ENCODE results near the gene RHOF. TPM values are rescaled to one million over a fixed set of nuclear protein-coding genes. Genes with fewer than 3 reads are reported as not detected.

RHOF gene
- total and polyA plus RNA-seq, 8 donors, result 2.8 to 12.6 (median 4.9) TPM

- Histone ChIP-seq H3K9me3 (no peaks in the 10 kb centered on the region), H3K27me3 (no peaks in the 10 kb centered on the region), H3K27ac (no peak overlapping the region), H3K4me3 (no peak overlapping the region), H3K4me1 (peaks cover 0 to 5% (median 0%) of the 10 kb centered on the region in 3 donors), H3K36me3 (no peaks in the 10 kb centered on the region)
- TF ChIP-seq, protein P1, sequence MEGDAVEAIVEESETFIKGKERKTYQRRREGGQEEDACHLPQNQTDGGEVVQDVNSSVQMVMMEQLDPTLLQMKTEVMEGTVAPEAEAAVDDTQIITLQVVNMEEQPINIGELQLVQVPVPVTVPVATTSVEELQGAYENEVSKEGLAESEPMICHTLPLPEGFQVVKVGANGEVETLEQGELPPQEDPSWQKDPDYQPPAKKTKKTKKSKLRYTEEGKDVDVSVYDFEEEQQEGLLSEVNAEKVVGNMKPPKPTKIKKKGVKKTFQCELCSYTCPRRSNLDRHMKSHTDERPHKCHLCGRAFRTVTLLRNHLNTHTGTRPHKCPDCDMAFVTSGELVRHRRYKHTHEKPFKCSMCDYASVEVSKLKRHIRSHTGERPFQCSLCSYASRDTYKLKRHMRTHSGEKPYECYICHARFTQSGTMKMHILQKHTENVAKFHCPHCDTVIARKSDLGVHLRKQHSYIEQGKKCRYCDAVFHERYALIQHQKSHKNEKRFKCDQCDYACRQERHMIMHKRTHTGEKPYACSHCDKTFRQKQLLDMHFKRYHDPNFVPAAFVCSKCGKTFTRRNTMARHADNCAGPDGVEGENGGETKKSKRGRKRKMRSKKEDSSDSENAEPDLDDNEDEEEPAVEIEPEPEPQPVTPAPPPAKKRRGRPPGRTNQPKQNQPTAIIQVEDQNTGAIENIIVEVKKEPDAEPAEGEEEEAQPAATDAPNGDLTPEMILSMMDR (IDR thresholded peaks at IDR 0.05), result no peak
- DNase-seq (no peak), ATAC-seq (no peak), FAIRE-seq (no peak)
- WGBS, 2 donors, result 89 to 93% methylated on average over 3 of the region's 3 CpGs
- intact Hi-C loops (cut with DNase I), result no loop called here
These were observed 37.9 kb downstream of the RHOF start for GRCh38 chr12:121755591-121755990.

- Histone ChIP-seq H3K9me3 (no peaks in the 10 kb centered on the region), H3K4me1 (peaks cover 0 to 5% (median 0%) of the 10 kb centered on the region in 3 donors), H3K27me3 (no peaks in the 10 kb centered on the region), H3K27ac (no peak overlapping the region), H3K4me3 (no peak overlapping the region), H3K36me3 (no peaks in the 10 kb centered on the region)
- FAIRE-seq (no peak), ATAC-seq (no peak), DNase-seq (no peak)
- 79 to 80% methylated on average over 11 of the region's 11 CpGs for WGBS, 2 donors
- intact Hi-C loops (cut with DNase I), result no loop called here
- TF ChIP-seq, protein P1 (IDR thresholded peaks at IDR 0.05), result no peak
These were observed 38.7 kb downstream of the RHOF start for GRCh38 chr12:121754836-121755235.

GRCh38 chr12:121753844-121754264, 39.6 kb downstream of the RHOF start:
- 58 to 61% methylated on average over 12 of the region's 12 CpGs for WGBS, 2 donors
- peak; percentile 75 to 87 (median 80) for ATAC-seq
- no peak overlapping the region for H3K4me3 ChIP-seq
- intact Hi-C loops (cut with DNase I), result no loop called here
- H3K27ac ChIP-seq, result peak overlapping the region in 2 of 4 donors; percentile 41 to 55
- H3K36me3 ChIP-seq, result peaks cover 0 to 5% (median 0%) of the 10 kb centered on the region in 3 donors
- TF ChIP-seq, protein P1 (IDR thresholded peaks at IDR 0.05), result no peak
- no peaks in the 10 kb centered on the region for H3K9me3 ChIP-seq
- no peaks in the 10 kb centered on the region for H3K27me3 ChIP-seq
- FAIRE-seq, result no peak
- peak in 4 of 6 donors; percentile 47 to 82 (median 66) for DNase-seq
- peaks cover 0 to 5% (median 0%) of the 10 kb centered on the region in 3 donors for H3K4me1 ChIP-seq

DNA sequence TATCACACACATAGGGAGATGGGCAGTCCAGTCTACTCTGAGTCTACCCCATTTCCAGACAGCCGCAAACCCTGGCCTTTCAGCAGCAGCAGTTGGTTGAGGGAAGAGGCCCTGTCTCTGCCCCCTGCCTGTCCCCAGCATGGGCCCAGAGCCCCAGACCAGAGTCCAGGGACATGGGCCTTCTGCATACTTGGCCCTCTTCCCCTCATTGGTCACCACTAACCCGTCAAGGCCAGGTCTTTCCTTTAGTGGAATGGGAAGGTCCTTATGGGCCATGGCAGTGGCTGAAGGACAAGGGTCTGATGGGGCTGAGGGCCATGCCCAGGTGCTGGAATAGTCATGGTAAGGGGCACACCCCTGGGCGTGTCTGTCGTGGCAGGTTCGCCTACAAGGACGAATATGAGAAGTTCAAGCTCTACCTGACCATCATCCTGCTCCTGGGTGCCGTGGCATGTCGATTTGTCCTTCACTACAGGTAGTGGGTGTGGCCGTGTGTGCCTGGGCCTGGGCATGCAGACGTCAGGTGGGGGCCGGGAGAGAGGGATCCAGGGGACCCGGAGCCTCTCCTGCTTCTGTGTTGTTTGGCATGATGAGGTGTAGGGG, 41.6 kb downstream of the RHOF start:
- no peaks in the 10 kb centered on the region for H3K27me3 ChIP-seq
- intact Hi-C loops (cut with DNase I), result no loop called here
- H3K27ac ChIP-seq, result no peak overlapping the region
- FAIRE-seq, result no peak
- no peak for ATAC-seq
- peaks cover 0 to 5% (median 0%) of the 10 kb centered on the region in 3 donors for H3K36me3 ChIP-seq
- peaks cover 0 to 5% (median 0%) of the 10 kb centered on the region in 3 donors for H3K4me1 ChIP-seq
- DNase-seq, result no peak
- TF ChIP-seq, protein P1 (IDR thresholded peaks at IDR 0.05), result no peak
- no peak overlapping the region for H3K4me3 ChIP-seq
- 91 to 93% methylated on average over 12 of the region's 12 CpGs for WGBS, 2 donors
- no peaks in the 10 kb centered on the region for H3K9me3 ChIP-seq

- DNase-seq (no peak), FAIRE-seq (no peak), ATAC-seq (no peak)
- H3K27me3 ChIP-seq, result no peaks in the 10 kb centered on the region
- WGBS, 2 donors, result 82 to 100% methylated on average over 1 of the region's 1 CpG
- H3K36me3 ChIP-seq, result peaks cover 0 to 5% (median 0%) of the 10 kb centered on the region in 3 donors
- no peaks in the 10 kb centered on the region for H3K9me3 ChIP-seq
- intact Hi-C loops (cut with DNase I), result no loop called here
- H3K4me1 ChIP-seq, result peaks cover 0 to 5% (median 0%) of the 10 kb centered on the region in 3 donors
- TF ChIP-seq, protein P1 (IDR thresholded peaks at IDR 0.05), result no peak
- H3K27ac ChIP-seq, result no peak overlapping the region
- H3K4me3 ChIP-seq, result no peak overlapping the region
These were observed 42.5 kb downstream of the RHOF start for GRCh38 chr12:121751034-121751433.

Measured in pancreas (tissue), 10 donors.